Measurements from ENCODE around the gene NTSR2. TPM values are rescaled to one million over a fixed set of nuclear protein-coding genes. Genes with fewer than 3 reads are reported as not detected.

NTSR2 gene
- total RNA-seq, 3 donors from 2014 or later: not detected

DNA sequence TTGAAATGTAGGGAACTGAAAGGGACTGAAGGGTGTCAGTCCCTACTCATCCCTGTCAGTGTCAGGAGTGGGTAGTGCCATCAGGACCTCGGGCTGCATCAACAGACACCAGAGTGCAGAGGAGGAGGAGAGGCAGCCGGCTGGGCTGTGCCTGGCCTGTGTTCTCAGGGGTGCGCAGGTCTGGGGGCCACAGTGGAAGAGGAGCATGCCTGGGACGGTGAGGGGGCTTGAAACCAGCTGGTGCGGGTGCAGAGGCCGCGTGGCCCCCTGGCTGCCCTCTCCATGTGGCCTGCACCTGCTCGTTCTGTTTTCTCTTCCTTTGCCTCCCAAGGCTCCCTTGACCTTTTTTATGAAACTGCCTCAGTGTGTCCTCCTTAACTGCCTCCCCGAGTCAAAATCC is 41.3 kb downstream of the NTSR2 start:
- no peak for TF ChIP-seq CTCF (IDR thresholded peaks at IDR 0.05)
- Histone ChIP-seq H3K4me3 (no peak overlapping the region), H3K9me3 (no peaks in the 10 kb centered on the region), H3K4me1 (ENCODE audit: low read depth) (no peaks in the 10 kb centered on the region), H3K36me3 (ENCODE audit: low read depth) (no peaks in the 10 kb centered on the region)
- no peak for DNase-seq
- intact Hi-C loops (cut with DNase I, micrococcal nuclease): no loop called here
- ATAC-seq: no peak

GRCh38 chr2:11625671-11626070 is 44.3 kb downstream of the NTSR2 start:
- no peaks in the 10 kb centered on the region for H3K9me3 ChIP-seq
- DNase-seq: no peak
- no peaks in the 10 kb centered on the region for H3K4me1 ChIP-seq (ENCODE audit: low read depth)
- TF ChIP-seq CTCF (IDR thresholded peaks at IDR 0.05): no peak
- no peak for ATAC-seq
- no peaks in the 10 kb centered on the region for H3K36me3 ChIP-seq (ENCODE audit: low read depth)
- no peak overlapping the region for H3K4me3 ChIP-seq
- intact Hi-C loops (cut with DNase I, micrococcal nuclease): no loop called here

DNA sequence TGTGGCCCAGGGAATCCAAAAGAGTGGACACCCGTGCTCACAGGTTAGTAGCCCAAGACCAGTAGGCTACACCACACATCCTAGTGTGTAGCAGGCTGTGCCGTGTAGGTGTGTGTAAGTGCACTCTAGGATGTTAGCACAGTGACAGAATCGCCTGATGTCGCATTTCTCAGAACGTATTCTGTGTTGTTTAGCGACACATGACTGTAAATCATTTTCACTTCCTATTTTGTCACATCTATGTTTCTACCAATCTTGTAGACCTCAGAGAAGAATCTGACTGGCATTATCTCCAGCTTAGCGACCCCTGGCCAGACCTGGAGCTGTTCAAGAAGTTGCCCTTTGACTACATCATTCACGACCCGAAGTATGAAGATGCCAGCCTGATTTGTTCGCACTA is 45.1 kb downstream of the NTSR2 start:
- intact Hi-C loops (cut with DNase I, micrococcal nuclease): no loop called here
- Histone ChIP-seq H3K4me3 (no peak overlapping the region), H3K36me3 (ENCODE audit: low read depth) (no peaks in the 10 kb centered on the region), H3K4me1 (ENCODE audit: low read depth) (no peaks in the 10 kb centered on the region), H3K9me3 (no peaks in the 10 kb centered on the region)
- ATAC-seq (no peak), DNase-seq (no peak)
- no peak for TF ChIP-seq CTCF (IDR thresholded peaks at IDR 0.05)

- ATAC-seq (no peak), DNase-seq (no peak)
- Histone ChIP-seq H3K36me3 (ENCODE audit: low read depth) (no peaks in the 10 kb centered on the region), H3K4me3 (no peak overlapping the region), H3K9me3 (no peaks in the 10 kb centered on the region), H3K4me1 (ENCODE audit: low read depth) (no peaks in the 10 kb centered on the region)
- intact Hi-C loops (cut with DNase I, micrococcal nuclease): no loop called here
- no peak for TF ChIP-seq CTCF (IDR thresholded peaks at IDR 0.05)
These were observed 47.4 kb downstream of the NTSR2 start for GRCh38 chr2:11622611-11623010.

- no peak for TF ChIP-seq CTCF (IDR thresholded peaks at IDR 0.05)
- intact Hi-C loops (cut with DNase I, micrococcal nuclease): no loop called here
These were observed 48.6 kb downstream of the NTSR2 start for GRCh38 chr2:11621410-11621809.

GRCh38 chr2:11618708-11619062 is 51.3 kb downstream of the NTSR2 start:
- no peak for DNase-seq
- no peak for ATAC-seq
- H3K36me3 ChIP-seq (ENCODE audit: low read depth): no peaks in the 10 kb centered on the region
- no peak for TF ChIP-seq CTCF (IDR thresholded peaks at IDR 0.05)
- H3K4me1 ChIP-seq (ENCODE audit: low read depth): no peaks in the 10 kb centered on the region
- H3K9me3 ChIP-seq: no peaks in the 10 kb centered on the region
- H3K4me3 ChIP-seq: no peak overlapping the region
- intact Hi-C loops (cut with DNase I, micrococcal nuclease): no loop called here

More at GRCh38 chr2:11621410-11621809, 48.6 kb downstream of the NTSR2 start:
- no peak for DNase-seq
- no peaks in the 10 kb centered on the region for H3K9me3 ChIP-seq
- no peak for ATAC-seq
- no peak overlapping the region for H3K4me3 ChIP-seq
- H3K4me1 ChIP-seq (ENCODE audit: low read depth): no peaks in the 10 kb centered on the region
- no peaks in the 10 kb centered on the region for H3K36me3 ChIP-seq (ENCODE audit: low read depth)

Measured in mucosa of descending colon (tissue), 3 donors.